WTC11 (cell line): ENCODE results near the gene IMP3. TPM values are rescaled to one million over a fixed set of nuclear protein-coding genes. Genes with fewer than 3 reads are reported as not detected.

Experiments used
- ATAC-seq: fragments of 200-7000 bp; cut with Tn5 transposase; 2 replicates; pipeline ENCODE4 v1.10.0; 2021; ENCODE audit warnings: mild to moderate bottlenecking, moderate library complexity
- CTCF ChIA-PET: fragments of 300-600 bp; sonication (Branson Sonifier 250); formaldehyde crosslinking; loops from one replicate; lab custom pipeline; 2021; ENCODE audit warnings: antibody characterized with exemption; lab: Charles Lee
- POLR2A ChIA-PET: fragments of 350-600 bp; sonication (Branson Sonifier 250); formaldehyde crosslinking; loops from one replicate; lab custom pipeline; 2021; ENCODE audit warnings: antibody characterized with exemption; lab: Charles Lee
- DNase-seq: peaks from one replicate; pipeline ENCODE4 v3.0.0; 2021; ENCODE audit warnings: low spot score
- H3K27ac Mint-ChIP-seq: 2 replicates; pipeline ENCODE4 v1.8.0; 2021; ENCODE audit warnings: mixed read lengths
- H3K27me3 Mint-ChIP-seq: 2 replicates; pipeline ENCODE4 v1.8.0; 2021; ENCODE audit warnings: low read depth, mild to moderate bottlenecking, moderate library complexity, mixed read lengths
- H3K36me3 Mint-ChIP-seq: 2 replicates; pipeline ENCODE4 v1.8.0; 2021; ENCODE audit warnings: mixed read lengths
- H3K4me1 Mint-ChIP-seq: 2 replicates; pipeline ENCODE4 v1.8.0; 2022; ENCODE audit warnings: mixed read lengths
- H3K4me3 Mint-ChIP-seq: 2 replicates; pipeline ENCODE4 v1.8.0; 2021; ENCODE audit warnings: mild to moderate bottlenecking, moderate library complexity, mixed read lengths
- H3K9me3 Mint-ChIP-seq: 2 replicates; pipeline ENCODE4 v1.8.0; 2021; ENCODE audit warnings: mixed read lengths
- CBFB ChIP-seq: sonication (generic); formaldehyde crosslinking; IDR thresholded peaks from 2 replicates; pipeline ENCODE4 v1.8.1; 2022; ENCODE audit warnings: mild to moderate bottlenecking, low read depth, missing genetic modification reagents
- FOXK1 ChIP-seq: sonication (generic); formaldehyde crosslinking; IDR thresholded peaks from 2 replicates; pipeline ENCODE4 v1.8.0; 2022; ENCODE audit warnings: mild to moderate bottlenecking, moderate library complexity, missing genetic modification reagents
- GTF2I ChIP-seq: fragments of 250-450 bp; sonication (Bioruptor Pico); conservative IDR thresholded peaks from 2 replicates; pipeline ENCODE4 v1.4.0; 2021; ENCODE audit warnings: mild to moderate bottlenecking
- JUN ChIP-seq: sonication (generic); formaldehyde crosslinking; IDR thresholded peaks from 2 replicates; pipeline ENCODE4 v1.8.0; 2023; ENCODE audit warnings: mild to moderate bottlenecking, missing genetic modification reagents
- KAT7 ChIP-seq: sonication (generic); formaldehyde crosslinking; IDR thresholded peaks from 2 replicates; pipeline ENCODE4 v1.8.1; 2023; ENCODE audit warnings: missing genetic modification reagents, mild to moderate bottlenecking, borderline replicate concordance
- NR3C1 ChIP-seq: sonication (generic); formaldehyde crosslinking; conservative IDR thresholded peaks from 2 replicates; pipeline ENCODE4 v1.8.1; 2023; ENCODE audit warnings: low read depth, mild to moderate bottlenecking, missing genetic modification reagents
- SP1 ChIP-seq: sonication (generic); formaldehyde crosslinking; conservative IDR thresholded peaks from 2 replicates; pipeline ENCODE4 v1.8.1; 2022; ENCODE audit warnings: missing genetic modification reagents
- ZNF219 ChIP-seq: sonication (generic); formaldehyde crosslinking; IDR thresholded peaks from 2 replicates; pipeline ENCODE4 v1.8.0; 2023; ENCODE audit warnings: missing genetic modification reagents, mild to moderate bottlenecking, borderline replicate concordance
- ZNF263 ChIP-seq: sonication (generic); formaldehyde crosslinking; IDR thresholded peaks from 2 replicates; pipeline ENCODE4 v1.8.1; 2022; ENCODE audit warnings: low read depth, mild to moderate bottlenecking, moderate library complexity, missing genetic modification reagents
- ZNF423 ChIP-seq: fragments of 250-450 bp; sonication (Bioruptor Pico); IDR thresholded peaks from 2 replicates; pipeline ENCODE4 v2.1.2; 2022; ENCODE audit warnings: mild to moderate bottlenecking, moderate library complexity
- ZNF671 ChIP-seq: fragments of 250-450 bp; sonication (Bioruptor Pico); IDR thresholded peaks from 2 replicates; pipeline ENCODE4 v1.8.0; 2021; ENCODE audit warnings: mild to moderate bottlenecking
- total RNA-seq: library from RNA; stranded (reverse); gene quantifications from 3 replicates; pipeline ENCODE4 v1.2.3, GENCODE V29; 2021
- TF ChIP-seq, protein P1 (sequence below): sonication (generic); formaldehyde crosslinking; IDR thresholded peaks from 2 replicates; pipeline ENCODE4 v1.8.0; 2023; ENCODE audit warnings: missing genetic modification reagents, mild to moderate bottlenecking, borderline replicate concordance
- TF ChIP-seq, protein P2 (sequence below): sonication (generic); formaldehyde crosslinking; IDR thresholded peaks from 2 replicates; pipeline ENCODE4 v1.8.1; 2023; ENCODE audit warnings: mild to moderate bottlenecking, missing genetic modification reagents, moderate library complexity
- TF ChIP-seq, protein P3 (sequence below): fragments of 250-450 bp; sonication (Bioruptor Pico); IDR thresholded peaks from 2 replicates; pipeline ENCODE4 v1.9.0; 2021; ENCODE audit warnings: mild to moderate bottlenecking, borderline replicate concordance
- TF ChIP-seq, protein P4 (sequence below): sonication (generic); formaldehyde crosslinking; IDR thresholded peaks from 2 replicates; pipeline ENCODE4 v1.8.0; 2022; ENCODE audit warnings: missing genetic modification reagents
- TF ChIP-seq, protein P5 (sequence below): sonication (generic); formaldehyde crosslinking; IDR thresholded peaks from 2 replicates; pipeline ENCODE4 v1.8.1; 2023; ENCODE audit warnings: mild to moderate bottlenecking, missing genetic modification reagents, moderate library complexity
- TF ChIP-seq, protein P6 (sequence below): fragments of 250-450 bp; sonication (Bioruptor Pico); IDR thresholded peaks from 2 replicates; pipeline ENCODE4 v1.9.0; 2021; ENCODE audit warnings: moderate library complexity, mild to moderate bottlenecking, inconsistent platforms, borderline replicate concordance

IMP3 gene
- total RNA-seq, 1 experiment from 2014 or later = 107 TPM

DNA sequence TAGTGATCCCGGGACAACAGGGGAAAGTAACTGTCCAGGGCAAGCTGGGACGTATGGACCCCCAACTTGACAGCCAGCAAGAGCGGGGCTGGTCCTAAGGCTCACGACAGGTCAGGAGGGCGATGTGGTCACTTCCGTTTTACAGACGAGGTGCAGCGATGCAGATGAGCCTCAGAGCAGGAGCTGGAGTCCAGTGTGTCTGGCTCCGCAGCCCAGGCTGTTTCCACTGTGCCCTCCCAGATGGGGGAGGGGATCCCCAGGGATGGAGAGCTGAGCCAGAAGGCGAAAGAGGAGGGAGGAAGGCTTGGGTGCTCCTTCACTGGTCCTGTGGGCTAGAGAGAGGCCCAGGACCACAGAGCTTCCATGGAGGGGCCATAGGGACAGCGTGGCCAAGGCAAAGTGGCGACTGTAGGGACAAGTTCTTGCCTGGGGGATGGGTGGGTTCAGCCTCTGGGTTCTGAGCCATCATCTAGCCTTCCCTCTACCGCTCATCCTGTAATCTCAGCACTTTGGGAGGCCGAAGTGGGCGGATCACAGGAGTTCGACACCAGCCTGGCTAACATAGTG, 13.4 kb upstream of the IMP3 start:
- POLR2A ChIA-PET = interaction anchor here (0.6 to 0.7 kb wide), 3 partner anchors 202 to 674 kb away, joined by 3 read pairs; partner anchors contain the start of gene SIN3A

DNA sequence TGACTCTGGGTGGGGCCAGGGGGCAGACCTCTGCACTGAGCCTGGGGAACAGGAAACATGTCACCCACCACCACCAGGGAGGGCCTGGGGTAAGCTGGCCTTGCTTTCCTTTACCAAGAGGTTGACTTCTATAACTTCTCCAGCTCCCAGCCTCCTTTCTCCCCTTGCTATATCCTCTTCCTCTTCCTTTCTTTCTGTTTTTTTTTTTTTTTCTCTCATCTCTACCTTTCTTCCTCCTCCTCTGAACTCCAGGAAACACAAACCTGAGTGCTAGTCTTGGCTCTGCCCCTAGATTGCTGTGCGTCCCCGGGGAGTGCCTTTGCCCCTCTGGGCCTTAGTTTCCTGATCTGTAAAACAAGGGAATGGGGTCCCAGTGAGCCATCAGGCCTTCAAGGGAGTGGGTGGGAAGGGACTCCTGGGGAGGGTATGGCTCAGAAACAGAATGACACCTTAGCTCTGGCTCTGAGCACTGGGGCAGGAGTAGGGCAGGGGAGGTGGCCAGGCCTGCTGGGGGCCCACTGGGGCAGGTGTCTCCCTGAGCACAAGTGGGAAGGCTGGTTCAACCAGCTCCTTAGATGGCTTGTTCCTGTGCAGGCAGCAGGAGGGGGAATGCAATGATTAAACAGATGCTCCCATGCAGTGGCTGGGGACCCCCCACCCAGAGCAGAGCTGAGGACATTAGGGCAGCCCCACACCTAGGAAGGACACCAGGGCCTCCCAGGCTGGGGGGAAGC, 12.0 kb upstream of the IMP3 start:
- TF ChIP-seq ZNF671 (CRISPR knock-in tag) = no peak
- TF ChIP-seq, protein P1, sequence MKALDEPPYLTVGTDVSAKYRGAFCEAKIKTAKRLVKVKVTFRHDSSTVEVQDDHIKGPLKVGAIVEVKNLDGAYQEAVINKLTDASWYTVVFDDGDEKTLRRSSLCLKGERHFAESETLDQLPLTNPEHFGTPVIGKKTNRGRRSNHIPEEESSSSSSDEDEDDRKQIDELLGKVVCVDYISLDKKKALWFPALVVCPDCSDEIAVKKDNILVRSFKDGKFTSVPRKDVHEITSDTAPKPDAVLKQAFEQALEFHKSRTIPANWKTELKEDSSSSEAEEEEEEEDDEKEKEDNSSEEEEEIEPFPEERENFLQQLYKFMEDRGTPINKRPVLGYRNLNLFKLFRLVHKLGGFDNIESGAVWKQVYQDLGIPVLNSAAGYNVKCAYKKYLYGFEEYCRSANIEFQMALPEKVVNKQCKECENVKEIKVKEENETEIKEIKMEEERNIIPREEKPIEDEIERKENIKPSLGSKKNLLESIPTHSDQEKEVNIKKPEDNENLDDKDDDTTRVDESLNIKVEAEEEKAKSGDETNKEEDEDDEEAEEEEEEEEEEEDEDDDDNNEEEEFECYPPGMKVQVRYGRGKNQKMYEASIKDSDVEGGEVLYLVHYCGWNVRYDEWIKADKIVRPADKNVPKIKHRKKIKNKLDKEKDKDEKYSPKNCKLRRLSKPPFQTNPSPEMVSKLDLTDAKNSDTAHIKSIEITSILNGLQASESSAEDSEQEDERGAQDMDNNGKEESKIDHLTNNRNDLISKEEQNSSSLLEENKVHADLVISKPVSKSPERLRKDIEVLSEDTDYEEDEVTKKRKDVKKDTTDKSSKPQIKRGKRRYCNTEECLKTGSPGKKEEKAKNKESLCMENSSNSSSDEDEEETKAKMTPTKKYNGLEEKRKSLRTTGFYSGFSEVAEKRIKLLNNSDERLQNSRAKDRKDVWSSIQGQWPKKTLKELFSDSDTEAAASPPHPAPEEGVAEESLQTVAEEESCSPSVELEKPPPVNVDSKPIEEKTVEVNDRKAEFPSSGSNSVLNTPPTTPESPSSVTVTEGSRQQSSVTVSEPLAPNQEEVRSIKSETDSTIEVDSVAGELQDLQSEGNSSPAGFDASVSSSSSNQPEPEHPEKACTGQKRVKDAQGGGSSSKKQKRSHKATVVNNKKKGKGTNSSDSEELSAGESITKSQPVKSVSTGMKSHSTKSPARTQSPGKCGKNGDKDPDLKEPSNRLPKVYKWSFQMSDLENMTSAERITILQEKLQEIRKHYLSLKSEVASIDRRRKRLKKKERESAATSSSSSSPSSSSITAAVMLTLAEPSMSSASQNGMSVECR (CRISPR knock-in tag) = no peak
- no peak for TF ChIP-seq KAT7
- TF ChIP-seq, protein P2, sequence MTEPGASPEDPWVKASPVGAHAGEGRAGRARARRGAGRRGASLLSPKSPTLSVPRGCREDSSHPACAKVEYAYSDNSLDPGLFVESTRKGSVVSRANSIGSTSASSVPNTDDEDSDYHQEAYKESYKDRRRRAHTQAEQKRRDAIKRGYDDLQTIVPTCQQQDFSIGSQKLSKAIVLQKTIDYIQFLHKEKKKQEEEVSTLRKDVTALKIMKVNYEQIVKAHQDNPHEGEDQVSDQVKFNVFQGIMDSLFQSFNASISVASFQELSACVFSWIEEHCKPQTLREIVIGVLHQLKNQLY = no peak
- TF ChIP-seq, protein P3, sequence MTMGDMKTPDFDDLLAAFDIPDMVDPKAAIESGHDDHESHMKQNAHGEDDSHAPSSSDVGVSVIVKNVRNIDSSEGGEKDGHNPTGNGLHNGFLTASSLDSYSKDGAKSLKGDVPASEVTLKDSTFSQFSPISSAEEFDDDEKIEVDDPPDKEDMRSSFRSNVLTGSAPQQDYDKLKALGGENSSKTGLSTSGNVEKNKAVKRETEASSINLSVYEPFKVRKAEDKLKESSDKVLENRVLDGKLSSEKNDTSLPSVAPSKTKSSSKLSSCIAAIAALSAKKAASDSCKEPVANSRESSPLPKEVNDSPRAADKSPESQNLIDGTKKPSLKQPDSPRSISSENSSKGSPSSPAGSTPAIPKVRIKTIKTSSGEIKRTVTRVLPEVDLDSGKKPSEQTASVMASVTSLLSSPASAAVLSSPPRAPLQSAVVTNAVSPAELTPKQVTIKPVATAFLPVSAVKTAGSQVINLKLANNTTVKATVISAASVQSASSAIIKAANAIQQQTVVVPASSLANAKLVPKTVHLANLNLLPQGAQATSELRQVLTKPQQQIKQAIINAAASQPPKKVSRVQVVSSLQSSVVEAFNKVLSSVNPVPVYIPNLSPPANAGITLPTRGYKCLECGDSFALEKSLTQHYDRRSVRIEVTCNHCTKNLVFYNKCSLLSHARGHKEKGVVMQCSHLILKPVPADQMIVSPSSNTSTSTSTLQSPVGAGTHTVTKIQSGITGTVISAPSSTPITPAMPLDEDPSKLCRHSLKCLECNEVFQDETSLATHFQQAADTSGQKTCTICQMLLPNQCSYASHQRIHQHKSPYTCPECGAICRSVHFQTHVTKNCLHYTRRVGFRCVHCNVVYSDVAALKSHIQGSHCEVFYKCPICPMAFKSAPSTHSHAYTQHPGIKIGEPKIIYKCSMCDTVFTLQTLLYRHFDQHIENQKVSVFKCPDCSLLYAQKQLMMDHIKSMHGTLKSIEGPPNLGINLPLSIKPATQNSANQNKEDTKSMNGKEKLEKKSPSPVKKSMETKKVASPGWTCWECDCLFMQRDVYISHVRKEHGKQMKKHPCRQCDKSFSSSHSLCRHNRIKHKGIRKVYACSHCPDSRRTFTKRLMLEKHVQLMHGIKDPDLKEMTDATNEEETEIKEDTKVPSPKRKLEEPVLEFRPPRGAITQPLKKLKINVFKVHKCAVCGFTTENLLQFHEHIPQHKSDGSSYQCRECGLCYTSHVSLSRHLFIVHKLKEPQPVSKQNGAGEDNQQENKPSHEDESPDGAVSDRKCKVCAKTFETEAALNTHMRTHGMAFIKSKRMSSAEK (CRISPR knock-in tag) = no peak
- no peak for TF ChIP-seq ZNF219 (CRISPR knock-in tag)
- no peak for TF ChIP-seq JUN (CRISPR knock-in tag)
- TF ChIP-seq, protein P4, sequence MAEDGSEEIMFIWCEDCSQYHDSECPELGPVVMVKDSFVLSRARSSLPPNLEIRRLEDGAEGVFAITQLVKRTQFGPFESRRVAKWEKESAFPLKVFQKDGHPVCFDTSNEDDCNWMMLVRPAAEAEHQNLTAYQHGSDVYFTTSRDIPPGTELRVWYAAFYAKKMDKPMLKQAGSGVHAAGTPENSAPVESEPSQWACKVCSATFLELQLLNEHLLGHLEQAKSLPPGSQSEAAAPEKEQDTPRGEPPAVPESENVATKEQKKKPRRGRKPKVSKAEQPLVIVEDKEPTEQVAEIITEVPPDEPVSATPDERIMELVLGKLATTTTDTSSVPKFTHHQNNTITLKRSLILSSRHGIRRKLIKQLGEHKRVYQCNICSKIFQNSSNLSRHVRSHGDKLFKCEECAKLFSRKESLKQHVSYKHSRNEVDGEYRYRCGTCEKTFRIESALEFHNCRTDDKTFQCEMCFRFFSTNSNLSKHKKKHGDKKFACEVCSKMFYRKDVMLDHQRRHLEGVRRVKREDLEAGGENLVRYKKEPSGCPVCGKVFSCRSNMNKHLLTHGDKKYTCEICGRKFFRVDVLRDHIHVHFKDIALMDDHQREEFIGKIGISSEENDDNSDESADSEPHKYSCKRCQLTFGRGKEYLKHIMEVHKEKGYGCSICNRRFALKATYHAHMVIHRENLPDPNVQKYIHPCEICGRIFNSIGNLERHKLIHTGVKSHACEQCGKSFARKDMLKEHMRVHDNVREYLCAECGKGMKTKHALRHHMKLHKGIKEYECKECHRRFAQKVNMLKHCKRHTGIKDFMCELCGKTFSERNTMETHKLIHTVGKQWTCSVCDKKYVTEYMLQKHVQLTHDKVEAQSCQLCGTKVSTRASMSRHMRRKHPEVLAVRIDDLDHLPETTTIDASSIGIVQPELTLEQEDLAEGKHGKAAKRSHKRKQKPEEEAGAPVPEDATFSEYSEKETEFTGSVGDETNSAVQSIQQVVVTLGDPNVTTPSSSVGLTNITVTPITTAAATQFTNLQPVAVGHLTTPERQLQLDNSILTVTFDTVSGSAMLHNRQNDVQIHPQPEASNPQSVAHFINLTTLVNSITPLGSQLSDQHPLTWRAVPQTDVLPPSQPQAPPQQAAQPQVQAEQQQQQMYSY (CRISPR knock-in tag) = no peak
- TF ChIP-seq ZNF263 = no peak
- TF ChIP-seq FOXK1 = no peak
- no peak for TF ChIP-seq SP1 (CRISPR knock-in tag)
- TF ChIP-seq ZNF423 (CRISPR knock-in tag) = no peak
- TF ChIP-seq, protein P5, sequence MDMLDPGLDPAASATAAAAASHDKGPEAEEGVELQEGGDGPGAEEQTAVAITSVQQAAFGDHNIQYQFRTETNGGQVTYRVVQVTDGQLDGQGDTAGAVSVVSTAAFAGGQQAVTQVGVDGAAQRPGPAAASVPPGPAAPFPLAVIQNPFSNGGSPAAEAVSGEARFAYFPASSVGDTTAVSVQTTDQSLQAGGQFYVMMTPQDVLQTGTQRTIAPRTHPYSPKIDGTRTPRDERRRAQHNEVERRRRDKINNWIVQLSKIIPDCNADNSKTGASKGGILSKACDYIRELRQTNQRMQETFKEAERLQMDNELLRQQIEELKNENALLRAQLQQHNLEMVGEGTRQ (CRISPR knock-in tag) = no peak
- no peak for TF ChIP-seq CBFB (CRISPR knock-in tag)
- no peak for TF ChIP-seq NR3C1 (CRISPR knock-in tag)
- no peak for TF ChIP-seq GTF2I (CRISPR knock-in tag)
- Mint-ChIP-seq H3K36me3 (peaks cover 15% of the 10 kb centered on the region), H3K9me3 (no peaks in the 10 kb centered on the region), H3K27ac (peak overlapping the region; percentile 29; the same call in 1 of the 2 replicates), H3K4me3 (peak overlapping the region; percentile 43; the same call in 1 of the 2 replicates), H3K4me1 (peaks cover 50% of the 10 kb centered on the region), H3K27me3 (peaks cover under 1% of the 10 kb centered on the region; the same call in 1 of the 2 replicates)
- no peak for ATAC-seq
- ChIA-PET CTCF (interaction anchor here (1.0 to 1.2 kb wide), 2 partner anchors 35 to 73 kb away, joined by 3 to 4 read pairs; partner anchors contain the start of gene PTPN9), POLR2A (interaction anchor here (0.7 to 1.1 kb wide), 2 partner anchors 12 to 233 kb away, joined by 5 read pairs; partner anchors contain the start of gene IMP3)
- no peak for DNase-seq

More for the DNA sequence above, 13.4 kb upstream of the IMP3 start:
- Mint-ChIP-seq H3K27ac (peak overlapping the region; percentile 54; the same call in 1 of the 2 replicates), H3K4me1 (peaks cover 49% of the 10 kb centered on the region), H3K27me3 (no peaks in the 10 kb centered on the region), H3K9me3 (no peaks in the 10 kb centered on the region), H3K36me3 (peaks cover 25% of the 10 kb centered on the region), H3K4me3 (no peak overlapping the region)
- TF ChIP-seq, protein P6, sequence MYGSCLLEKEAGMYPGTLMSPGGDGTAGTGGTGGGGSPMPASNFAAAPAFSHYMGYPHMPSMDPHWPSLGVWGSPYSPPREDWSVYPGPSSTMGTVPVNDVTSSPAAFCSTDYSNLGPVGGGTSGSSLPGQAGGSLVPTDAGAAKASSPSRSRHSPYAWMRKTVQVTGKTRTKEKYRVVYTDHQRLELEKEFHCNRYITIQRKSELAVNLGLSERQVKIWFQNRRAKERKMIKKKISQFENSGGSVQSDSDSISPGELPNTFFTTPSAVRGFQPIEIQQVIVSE (CRISPR knock-in tag) = no peak
- TF ChIP-seq ZNF263 = peak; percentile 26; the same call in 1 of the 2 replicates
- ATAC-seq (no peak), DNase-seq (no peak)
- CTCF ChIA-PET = interaction anchor here (0.6 to 1.5 kb wide), 7 partner anchors 15 to 286 kb away, joined by 3 to 5 read pairs (median 3); partner anchors contain the start of gene PTPN9
